Peyer's patch (tissue), 4 donors: ENCODE measurements around the gene LMX1B.

ENCODE experiments used
- POLR2A ChIP-seq, 2 donors: fragments of 450-650 bp; IDR thresholded peaks; one replicate each; pipeline ENCODE4 v1.5.1; 2017; ENCODE audit warnings: antibody characterized with exemption in 2 of 2, mild to moderate bottlenecking in 2 of 2, moderate library complexity in 2 of 2
- TF ChIP-seq, protein P1 (sequence below), 6 experiments: fragments of 450-650 bp in 4 of 6; fragments of 200-600 bp in 2 of 6; sonication (generic) in 1 of 6; IDR thresholded peaks; one replicate each; pipeline ENCODE4 v1.5.1; 2017 to 2019; ENCODE audit warnings: antibody characterized with exemption in 6 of 6, mild to moderate bottlenecking in 3 of 6, moderate library complexity in 1 of 6

DNA sequence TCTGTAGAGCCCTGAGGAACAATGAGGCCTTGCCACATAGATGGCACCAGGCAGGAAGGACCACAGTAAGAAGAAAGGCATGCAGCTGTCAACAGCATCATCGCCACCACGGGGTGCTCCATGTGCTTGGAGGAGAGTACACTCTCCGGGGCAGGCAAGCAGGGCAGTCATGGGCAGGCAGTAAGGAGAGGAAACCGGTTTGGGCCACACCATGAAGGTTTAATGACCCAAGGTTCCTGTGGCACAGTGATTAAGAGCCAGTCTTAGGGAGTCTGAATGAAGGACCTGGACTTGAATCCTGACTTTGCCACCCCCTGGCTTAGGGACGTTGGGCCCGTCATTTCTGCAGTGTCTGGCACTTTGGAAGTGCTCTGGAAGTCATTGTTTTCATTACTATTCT lies 110.5 kb downstream of the LMX1B start:
- TF ChIP-seq, protein P1, sequence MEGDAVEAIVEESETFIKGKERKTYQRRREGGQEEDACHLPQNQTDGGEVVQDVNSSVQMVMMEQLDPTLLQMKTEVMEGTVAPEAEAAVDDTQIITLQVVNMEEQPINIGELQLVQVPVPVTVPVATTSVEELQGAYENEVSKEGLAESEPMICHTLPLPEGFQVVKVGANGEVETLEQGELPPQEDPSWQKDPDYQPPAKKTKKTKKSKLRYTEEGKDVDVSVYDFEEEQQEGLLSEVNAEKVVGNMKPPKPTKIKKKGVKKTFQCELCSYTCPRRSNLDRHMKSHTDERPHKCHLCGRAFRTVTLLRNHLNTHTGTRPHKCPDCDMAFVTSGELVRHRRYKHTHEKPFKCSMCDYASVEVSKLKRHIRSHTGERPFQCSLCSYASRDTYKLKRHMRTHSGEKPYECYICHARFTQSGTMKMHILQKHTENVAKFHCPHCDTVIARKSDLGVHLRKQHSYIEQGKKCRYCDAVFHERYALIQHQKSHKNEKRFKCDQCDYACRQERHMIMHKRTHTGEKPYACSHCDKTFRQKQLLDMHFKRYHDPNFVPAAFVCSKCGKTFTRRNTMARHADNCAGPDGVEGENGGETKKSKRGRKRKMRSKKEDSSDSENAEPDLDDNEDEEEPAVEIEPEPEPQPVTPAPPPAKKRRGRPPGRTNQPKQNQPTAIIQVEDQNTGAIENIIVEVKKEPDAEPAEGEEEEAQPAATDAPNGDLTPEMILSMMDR (IDR thresholded peaks at IDR 0.05), result no peak
- no peak for TF ChIP-seq POLR2A (IDR thresholded peaks at IDR 0.05)
